ENCODE data around the gene PLD4.

The PLD4 gene

GRCh38 chr14:104980611-104981531, 56.2 kb downstream of the PLD4 start:
- no peak overlapping the region for H3K27ac ChIP-seq
- no peak for DNase-seq (ENCODE audit: low read depth, low spot score)

GRCh38 chr14:104981699-104982541, 57.2 kb downstream of the PLD4 start:
- no peak for DNase-seq (ENCODE audit: low read depth, low spot score)
- no peak overlapping the region for H3K27ac ChIP-seq

- DNase-seq (ENCODE audit: low read depth, low spot score) = no peak
- no peak overlapping the region for H3K27ac ChIP-seq
Observed at GRCh38 chr14:104982548-104983230, 58.0 kb downstream of the PLD4 start.
